SJCRH30 (cell line): ENCODE data around the gene EIF4E3. TPM values are rescaled to one million over a fixed set of nuclear protein-coding genes. Genes with fewer than 3 reads are reported as not detected.

Experiments
- DNase-seq, 2 experiments: peaks; one replicate each; pipeline ENCODE4 v3.0.0-alpha.2; 2015 to 2020
- H3K27ac ChIP-seq: fragments of 250-450 bp; sonication (Bioruptor Pico); 2 replicates; pipeline ENCODE4 v1.5.1; 2020; ENCODE audit warnings: mild to moderate bottlenecking, moderate library complexity
- H3K27me3 ChIP-seq: fragments of 250-450 bp; sonication (Bioruptor Pico); 2 replicates; pipeline ENCODE4 v1.5.1; 2020; ENCODE audit warnings: mild to moderate bottlenecking, moderate library complexity
- H3K36me3 ChIP-seq: fragments of 250-450 bp; sonication (Bioruptor Pico); 2 replicates; pipeline ENCODE4 v1.5.1; 2020; ENCODE audit warnings: mild to moderate bottlenecking, moderate library complexity
- H3K4me1 ChIP-seq: fragments of 250-450 bp; sonication (Bioruptor Pico); 2 replicates; pipeline ENCODE4 v1.5.1; 2020; ENCODE audit warnings: mild to moderate bottlenecking, moderate library complexity
- H3K4me3 ChIP-seq: fragments of 250-450 bp; sonication (Bioruptor Pico); 2 replicates; pipeline ENCODE4 v1.5.1; 2020; ENCODE audit warnings: mild to moderate bottlenecking, moderate library complexity
- H3K9me3 ChIP-seq: fragments of 250-450 bp; sonication (Bioruptor Pico); replicated peaks from 2 replicates; pipeline ENCODE4 v1.5.1; 2020; ENCODE audit warnings: mild to moderate bottlenecking, moderate library complexity
- total RNA-seq: library from RNA; depleted of rRNA; stranded (reverse); fragments of >200 nt; shearing (Covaris generic); gene quantifications from 2 replicates; pipeline ENCODE4 v1.2.3, GENCODE V29; 2014; rRNA removed

Gene EIF4E3
- 0.20 and 0.23 TPM in 2 replicates for total RNA-seq

GRCh38 chr3:71725271-71725991 is at the start of gene EIF4E3:
EIF4E3 (minus strand) TSS chr3:71725402; CDS start chr3:71725367, 35 bp downstream.
- Histone ChIP-seq H3K36me3 (no peaks in the 10 kb centered on the region), H3K9me3 (no peaks in the 10 kb centered on the region), H3K4me3 (peak within 1 kb of the TSS; percentile 60), H3K27ac (no peak within 1 kb of the TSS), H3K4me1 (no peaks in the 10 kb centered on the region), H3K27me3 (no peaks in the 10 kb centered on the region)
- DNase-seq: peak; percentile 16 to 20

- H3K27me3 ChIP-seq: no peaks in the 10 kb centered on the region
- H3K9me3 ChIP-seq: no peaks in the 10 kb centered on the region
- no peaks in the 10 kb centered on the region for H3K4me1 ChIP-seq
- no peak overlapping the region for H3K27ac ChIP-seq
- DNase-seq: no peak
- H3K4me3 ChIP-seq: no peak overlapping the region
- no peaks in the 10 kb centered on the region for H3K36me3 ChIP-seq
These were observed 46.7 kb upstream of the EIF4E3 start for GRCh38 chr3:71771884-71772283.

- DNase-seq: no peak
- Histone ChIP-seq H3K36me3 (no peaks in the 10 kb centered on the region), H3K9me3 (no peaks in the 10 kb centered on the region), H3K4me1 (no peaks in the 10 kb centered on the region), H3K4me3 (no peak overlapping the region), H3K27me3 (no peaks in the 10 kb centered on the region), H3K27ac (no peak overlapping the region)
These were observed 45.9 kb upstream of the EIF4E3 start for GRCh38 chr3:71771126-71771525.

GRCh38 chr3:71763426-71763825 is 38.2 kb upstream of the EIF4E3 start:
- H3K36me3 ChIP-seq: no peaks in the 10 kb centered on the region
- no peaks in the 10 kb centered on the region for H3K4me1 ChIP-seq
- no peak overlapping the region for H3K27ac ChIP-seq
- H3K9me3 ChIP-seq: no peaks in the 10 kb centered on the region
- H3K27me3 ChIP-seq: no peaks in the 10 kb centered on the region
- H3K4me3 ChIP-seq: no peak overlapping the region
- DNase-seq: no peak

GRCh38 chr3:71760140-71760539 is 34.9 kb upstream of the EIF4E3 start:
- H3K4me1 ChIP-seq: no peaks in the 10 kb centered on the region
- H3K27me3 ChIP-seq: no peaks in the 10 kb centered on the region
- H3K9me3 ChIP-seq: no peaks in the 10 kb centered on the region
- no peak overlapping the region for H3K4me3 ChIP-seq
- H3K27ac ChIP-seq: no peak overlapping the region
- no peak for DNase-seq
- H3K36me3 ChIP-seq: no peaks in the 10 kb centered on the region

- no peaks in the 10 kb centered on the region for H3K9me3 ChIP-seq
- no peak overlapping the region for H3K27ac ChIP-seq
- no peaks in the 10 kb centered on the region for H3K27me3 ChIP-seq
- no peak overlapping the region for H3K4me3 ChIP-seq
- H3K4me1 ChIP-seq: no peaks in the 10 kb centered on the region
- DNase-seq: no peak
- H3K36me3 ChIP-seq: no peaks in the 10 kb centered on the region
These were observed 34.2 kb upstream of the EIF4E3 start for GRCh38 chr3:71759401-71759800.

GRCh38 chr3:71758091-71758490 is 32.9 kb upstream of the EIF4E3 start:
- Histone ChIP-seq H3K4me3 (no peak overlapping the region), H3K9me3 (no peaks in the 10 kb centered on the region), H3K27ac (no peak overlapping the region), H3K27me3 (no peaks in the 10 kb centered on the region), H3K4me1 (no peaks in the 10 kb centered on the region), H3K36me3 (no peaks in the 10 kb centered on the region)
- DNase-seq: no peak

GRCh38 chr3:71754610-71755253 is 29.5 kb upstream of the EIF4E3 start:
- Histone ChIP-seq H3K4me3 (no peak overlapping the region), H3K27me3 (no peaks in the 10 kb centered on the region)

GRCh38 chr3:71753701-71754609 is 28.8 kb upstream of the EIF4E3 start, which contains the start of gene GPR27:
GPR27 (plus strand) TSS chr3:71753855; CDS start chr3:71754050, 195 bp downstream.
- Histone ChIP-seq H3K36me3 (no peaks in the 10 kb centered on the region), H3K9me3 (no peaks in the 10 kb centered on the region), H3K27ac (no peak within 1 kb of the TSS), H3K27me3 (no peaks in the 10 kb centered on the region), H3K4me3 (no peak within 1 kb of the TSS), H3K4me1 (no peaks in the 10 kb centered on the region)
- DNase-seq: no peak

More at GRCh38 chr3:71754610-71755253, 29.5 kb upstream of the EIF4E3 start:
- DNase-seq: no peak
- no peaks in the 10 kb centered on the region for H3K9me3 ChIP-seq
- H3K4me1 ChIP-seq: no peaks in the 10 kb centered on the region
- H3K27ac ChIP-seq: no peak overlapping the region
- no peaks in the 10 kb centered on the region for H3K36me3 ChIP-seq

- H3K36me3 ChIP-seq: no peaks in the 10 kb centered on the region
- DNase-seq: no peak
- H3K4me3 ChIP-seq: no peak overlapping the region
- H3K4me1 ChIP-seq: no peaks in the 10 kb centered on the region
- H3K9me3 ChIP-seq: no peaks in the 10 kb centered on the region
- no peak overlapping the region for H3K27ac ChIP-seq
- H3K27me3 ChIP-seq: no peaks in the 10 kb centered on the region
These were observed 27.9 kb upstream of the EIF4E3 start for GRCh38 chr3:71752831-71753700.

- no peaks in the 10 kb centered on the region for H3K9me3 ChIP-seq
- no peaks in the 10 kb centered on the region for H3K4me1 ChIP-seq
- H3K27ac ChIP-seq: no peak overlapping the region
- no peak overlapping the region for H3K4me3 ChIP-seq
- no peak for DNase-seq
- no peaks in the 10 kb centered on the region for H3K36me3 ChIP-seq
- no peaks in the 10 kb centered on the region for H3K27me3 ChIP-seq
These were observed 26.4 kb upstream of the EIF4E3 start for GRCh38 chr3:71751602-71752001.

GRCh38 chr3:71744738-71745137 is 19.5 kb upstream of the EIF4E3 start:
- no peaks in the 10 kb centered on the region for H3K4me1 ChIP-seq
- no peaks in the 10 kb centered on the region for H3K9me3 ChIP-seq
- H3K27me3 ChIP-seq: no peaks in the 10 kb centered on the region
- no peak for DNase-seq
- no peaks in the 10 kb centered on the region for H3K36me3 ChIP-seq
- no peak overlapping the region for H3K4me3 ChIP-seq
- no peak overlapping the region for H3K27ac ChIP-seq

GRCh38 chr3:71742621-71743020 is 17.4 kb upstream of the EIF4E3 start:
- H3K9me3 ChIP-seq: no peaks in the 10 kb centered on the region
- H3K4me3 ChIP-seq: no peak overlapping the region
- no peak for DNase-seq
- H3K27me3 ChIP-seq: no peaks in the 10 kb centered on the region
- H3K4me1 ChIP-seq: no peaks in the 10 kb centered on the region
- no peak overlapping the region for H3K27ac ChIP-seq
- H3K36me3 ChIP-seq: no peaks in the 10 kb centered on the region

- Histone ChIP-seq H3K27me3 (no peaks in the 10 kb centered on the region), H3K36me3 (no peaks in the 10 kb centered on the region), H3K27ac (no peak overlapping the region), H3K9me3 (no peaks in the 10 kb centered on the region), H3K4me1 (no peaks in the 10 kb centered on the region), H3K4me3 (no peak overlapping the region)
- DNase-seq: no peak
These were observed 9.7 kb upstream of the EIF4E3 start for GRCh38 chr3:71734881-71735280.
